Stimulated activated naive B cell treated with anti-CD40 and anti-IgM and Interleukin-4, amounts not matched to agents 10 μg/mL and 1 μg/mL and 100 μg/mL, for 72 hours (primary cell): ENCODE data around the gene RNASEH2A.
"Not testable (repeated sequence)": the region's sequence is repeated elsewhere in the genome, so short reads cannot be mapped to it uniquely, and the experiment has no call there.

ENCODE experiments used
- ATAC-seq, 2 donors: fragments of 150-1000 bp; cut with Tn5 transposase; replicated peaks; 2 replicates each; pipeline ENCODE4 v1.10.0; 2021; ENCODE audit warnings: moderate library complexity in 1 of 2
- DNase-seq: peaks from one replicate; pipeline ENCODE4 v3.0.0; 2021
- H3K27ac Mint-ChIP-seq: one replicate; pipeline ENCODE4 v1.8.0; 2022; ENCODE audit warnings: mild to moderate bottlenecking, mixed read lengths
- H3K27me3 Mint-ChIP-seq, 2 donors: one replicate each; pipeline ENCODE4 v1.8.0; 2022; ENCODE audit warnings: mixed read lengths in 2 of 2
- H3K36me3 Mint-ChIP-seq, 2 donors: one replicate each; pipeline ENCODE4 v1.8.0; 2022; ENCODE audit warnings: mixed read lengths in 2 of 2, mild to moderate bottlenecking in 1 of 2
- H3K4me1 Mint-ChIP-seq, 2 donors: one replicate each; pipeline ENCODE4 v1.8.0; 2022; ENCODE audit warnings: mixed read lengths in 2 of 2, mild to moderate bottlenecking in 1 of 2
- H3K4me3 Mint-ChIP-seq, 2 donors: one replicate each; pipeline ENCODE4 v1.8.0; 2022; ENCODE audit warnings: mild to moderate bottlenecking in 2 of 2, mixed read lengths in 2 of 2, moderate library complexity in 1 of 2
- H3K9me3 Mint-ChIP-seq, 2 donors: one replicate each; pipeline ENCODE4 v1.8.0; 2022; ENCODE audit warnings: mixed read lengths in 2 of 2, mild to moderate bottlenecking in 1 of 2

Gene RNASEH2A

GRCh38 chr19:12838886-12839756 lies 32.7 kb downstream of the RNASEH2A start:
- Mint-ChIP-seq H3K27me3 (peaks cover 78 to 92% of the 10 kb centered on the region in 2 donors), H3K9me3 (no peaks in the 10 kb centered on the region), H3K27ac (peak overlapping the region; percentile 39), H3K4me1 (peaks cover 33 to 62% of the 10 kb centered on the region in 2 donors), H3K4me3 (peak overlapping the region; percentile 65 to 83), H3K36me3 (peaks cover 0 to 3% of the 10 kb centered on the region in 2 donors)
- ATAC-seq (peak in 1 of 2 donors; percentile 29), DNase-seq (no peak)

- H3K27me3 Mint-ChIP-seq = peaks cover 74 to 86% of the 10 kb centered on the region in 2 donors
- peak overlapping the region; percentile 60 for H3K27ac Mint-ChIP-seq
- DNase-seq (peak; percentile 38), ATAC-seq (peak; percentile 22 to 31)
- peak overlapping the region; percentile 11 to 21 for H3K4me3 Mint-ChIP-seq
- H3K9me3 Mint-ChIP-seq = no peaks in the 10 kb centered on the region
- peaks cover 31 to 51% of the 10 kb centered on the region in 2 donors for H3K4me1 Mint-ChIP-seq
- H3K36me3 Mint-ChIP-seq = no peaks in the 10 kb centered on the region
Measured at GRCh38 chr19:12840091-12841079, 34.0 kb downstream of the RNASEH2A start.

- peaks cover 75 to 80% of the 10 kb centered on the region in 2 donors for H3K27me3 Mint-ChIP-seq
- ATAC-seq (peak in 1 of 2 donors; percentile 18), DNase-seq (no peak)
- H3K36me3 Mint-ChIP-seq = no peaks in the 10 kb centered on the region
- H3K9me3 Mint-ChIP-seq = no peaks in the 10 kb centered on the region
- peak overlapping the region; percentile 11 to 21 for H3K4me3 Mint-ChIP-seq
- no peak overlapping the region for H3K27ac Mint-ChIP-seq
- H3K4me1 Mint-ChIP-seq = peaks cover 31 to 49% of the 10 kb centered on the region in 2 donors
Measured at GRCh38 chr19:12841094-12841493, 34.7 kb downstream of the RNASEH2A start.

- Mint-ChIP-seq H3K9me3 (no peaks in the 10 kb centered on the region), H3K4me3 (no peak overlapping the region), H3K27ac (no peak overlapping the region), H3K27me3 (peaks cover 65 to 80% of the 10 kb centered on the region in 2 donors), H3K36me3 (no peaks in the 10 kb centered on the region), H3K4me1 (peaks cover 27 to 42% of the 10 kb centered on the region in 2 donors)
- no peak for ATAC-seq
- DNase-seq = no peak
Measured at GRCh38 chr19:12842511-12842910, 36.1 kb downstream of the RNASEH2A start.

- Mint-ChIP-seq H3K4me3 (no peak overlapping the region), H3K4me1 (peaks cover 30 to 42% of the 10 kb centered on the region in 2 donors), H3K27ac (no peak overlapping the region), H3K9me3 (no peaks in the 10 kb centered on the region), H3K36me3 (no peaks in the 10 kb centered on the region), H3K27me3 (peaks cover 58 to 79% of the 10 kb centered on the region in 2 donors)
- ATAC-seq = no peak
- DNase-seq = no peak
Measured at GRCh38 chr19:12843328-12843727, 36.9 kb downstream of the RNASEH2A start.

- Mint-ChIP-seq H3K9me3 (no peaks in the 10 kb centered on the region), H3K27ac (no peak overlapping the region), H3K36me3 (no peaks in the 10 kb centered on the region), H3K4me1 (peaks cover 26 to 34% of the 10 kb centered on the region in 2 donors), H3K27me3 (peaks cover 54 to 75% of the 10 kb centered on the region in 2 donors), H3K4me3 (no peak overlapping the region)
- no peak for DNase-seq
- ATAC-seq = no peak
Measured at GRCh38 chr19:12843999-12844732, 37.8 kb downstream of the RNASEH2A start.

GRCh38 chr19:12846613-12847012 lies 40.2 kb downstream of the RNASEH2A start:
- not testable (repeated sequence) for H3K36me3 Mint-ChIP-seq, H3K27ac Mint-ChIP-seq, DNase-seq, ATAC-seq, H3K9me3 Mint-ChIP-seq, H3K4me3 Mint-ChIP-seq
- peaks cover 32 to 57% of the 10 kb centered on the region in 2 donors for H3K27me3 Mint-ChIP-seq
- H3K4me1 Mint-ChIP-seq = peaks cover 13 to 14% of the 10 kb centered on the region in 2 donors

GRCh38 chr19:12847159-12848139 lies 41.1 kb downstream of the RNASEH2A start:
- peak; percentile 86 for DNase-seq
- Mint-ChIP-seq H3K9me3 (no peaks in the 10 kb centered on the region), H3K4me3 (peak overlapping the region; percentile 74 to 78), H3K27ac (peak overlapping the region; percentile 75), H3K36me3 (no peaks in the 10 kb centered on the region), H3K4me1 (peaks cover 9 to 12% of the 10 kb centered on the region in 2 donors), H3K27me3 (peaks cover 25 to 54% of the 10 kb centered on the region in 2 donors)
- peak; percentile 97 to 99 for ATAC-seq

- Mint-ChIP-seq H3K27me3 (peaks cover 14 to 18% of the 10 kb centered on the region in 2 donors), H3K36me3 (no peaks in the 10 kb centered on the region), H3K4me1 (no peaks in the 10 kb centered on the region), H3K27ac (no peak overlapping the region), H3K9me3 (peaks cover 2 to 3% of the 10 kb centered on the region in 2 donors), H3K4me3 (no peak overlapping the region)
- DNase-seq (no peak), ATAC-seq (no peak)
Measured at GRCh38 chr19:12856653-12857052, 50.3 kb downstream of the RNASEH2A start.

GRCh38 chr19:12858041-12858928 lies 51.9 kb downstream of the RNASEH2A start:
- DNase-seq = no peak

GRCh38 chr19:12859546-12859945 lies 53.2 kb downstream of the RNASEH2A start:
- Mint-ChIP-seq H3K36me3 (no peaks in the 10 kb centered on the region), H3K27me3 (peaks cover 13 to 17% of the 10 kb centered on the region in 2 donors), H3K27ac (no peak overlapping the region), H3K4me1 (no peaks in the 10 kb centered on the region), H3K4me3 (no peak overlapping the region), H3K9me3 (peaks cover 2 to 3% of the 10 kb centered on the region in 2 donors)
- DNase-seq (no peak), ATAC-seq (no peak)

More at GRCh38 chr19:12858041-12858928, 51.9 kb downstream of the RNASEH2A start:
- no peaks in the 10 kb centered on the region for H3K36me3 Mint-ChIP-seq
- peaks cover 13 to 14% of the 10 kb centered on the region in 2 donors for H3K27me3 Mint-ChIP-seq
- ATAC-seq = no peak
- H3K4me3 Mint-ChIP-seq = no peak overlapping the region
- peaks cover 2 to 3% of the 10 kb centered on the region in 2 donors for H3K9me3 Mint-ChIP-seq
- no peaks in the 10 kb centered on the region for H3K4me1 Mint-ChIP-seq
- H3K27ac Mint-ChIP-seq = no peak overlapping the region
